HepG2 (cell line): ENCODE results near the gene INSIG2. TPM values are rescaled to one million over a fixed set of nuclear protein-coding genes. Genes with fewer than 3 reads are reported as not detected.
A peak's percentile ranks its signal among the peaks of the same experiment; 100 is the strongest.

ENCODE experiments used
- ARNT2 ChIP-seq: sonication (generic); formaldehyde crosslinking; IDR thresholded peaks from 2 replicates; pipeline ENCODE4 v1.8.0; 2022; ENCODE audit warnings: mild to moderate bottlenecking, low read depth, missing genetic modification reagents, moderate library complexity
- CBX2 ChIP-seq, 2 experiments: fragments of 200-600 bp in 1 of 2; sonication (generic); formaldehyde crosslinking in 1 of 2; IDR thresholded peaks; 2 replicates each; pipeline versions ENCODE4 v1.7.0 to v1.8.1; 2018 to 2022; ENCODE audit warnings: low read depth in 2 of 2, low read length in 1 of 2, mild to moderate bottlenecking in 1 of 2, missing genetic modification reagents in 1 of 2
- ELF1 ChIP-seq: sonication (generic); formaldehyde crosslinking; IDR thresholded peaks from 2 replicates; pipeline ENCODE4 v1.4.0; 2020; ENCODE audit warnings: missing genetic modification reagents
- FIP1L1 ChIP-seq: fragments of 200-400 bp; formaldehyde crosslinking; IDR thresholded peaks from 2 replicates; pipeline ENCODE4 v1.6.1; 2018; ENCODE audit warnings: low read depth, mild to moderate bottlenecking, low read length, moderate library complexity, borderline replicate concordance; ENCODE audit not compliant: insufficient read depth
- FOXA3 ChIP-seq: IDR thresholded peaks from 2 replicates; pipeline ENCODE4 v1.6.1; 2016; ENCODE audit warnings: missing genetic modification reagents, missing compliant biosample characterization
- GABPA ChIP-seq, 2 experiments: IDR thresholded peaks; 2 replicates each; pipeline ENCODE4 v1.6.1; 2011 to 2016; ENCODE audit warnings: low read depth in 2 of 2, low read length in 1 of 2, missing biosample characterization in 1 of 2, missing genetic modification characterization in 1 of 2
- HDAC2 ChIP-seq: sonication (generic); formaldehyde crosslinking; IDR thresholded peaks from 2 replicates; pipeline ENCODE4 v1.4.0; 2020; ENCODE audit warnings: missing genetic modification reagents
- KDM2A ChIP-seq: sonication (generic); formaldehyde crosslinking; IDR thresholded peaks from 2 replicates; pipeline ENCODE4 v1.4.0; 2020; ENCODE audit warnings: low read depth, missing genetic modification reagents, borderline replicate concordance
- KLF15 ChIP-seq: sonication (generic); formaldehyde crosslinking; IDR thresholded peaks from 2 replicates; pipeline ENCODE4 v1.8.1; 2023; ENCODE audit warnings: borderline replicate concordance, mild to moderate bottlenecking, inconsistent platforms, missing genetic modification reagents, mixed read lengths
- MATR3 ChIP-seq: sonication (generic); formaldehyde crosslinking; IDR thresholded peaks from 2 replicates; pipeline ENCODE4 v1.4.0; 2020; ENCODE audit warnings: missing genetic modification reagents
- MIXL1 ChIP-seq: IDR thresholded peaks from 2 replicates; pipeline ENCODE4 v1.6.1; 2016
- MTERF4 ChIP-seq: sonication (generic); formaldehyde crosslinking; IDR thresholded peaks from 2 replicates; pipeline ENCODE4 v1.8.0; 2023; ENCODE audit warnings: mild to moderate bottlenecking, missing genetic modification reagents
- RAD51 ChIP-seq: fragments of 450-650 bp; IDR thresholded peaks from 2 replicates; pipeline ENCODE4 v1.6.1; 2016; ENCODE audit warnings: borderline replicate concordance
- SIN3A ChIP-seq: IDR thresholded peaks from 2 replicates; pipeline ENCODE4 v1.6.1; 2011; ENCODE audit warnings: low read depth, mild to moderate bottlenecking, control low read depth, low read length, borderline replicate concordance
- SOX5 ChIP-seq: IDR thresholded peaks from 2 replicates; pipeline ENCODE4 v1.6.1; 2016; ENCODE audit warnings: borderline replicate concordance
- TIGD3 ChIP-seq: sonication (generic); formaldehyde crosslinking; IDR thresholded peaks from 2 replicates; pipeline ENCODE4 v1.5.1; 2020; ENCODE audit warnings: mild to moderate bottlenecking, missing genetic modification reagents, borderline replicate concordance
- ZFP41 ChIP-seq: sonication (generic); formaldehyde crosslinking; IDR thresholded peaks from 2 replicates; pipeline ENCODE4 v1.4.0; 2020; ENCODE audit warnings: mild to moderate bottlenecking, missing genetic modification reagents, borderline replicate concordance
- ZNF160 ChIP-seq: sonication (generic); formaldehyde crosslinking; IDR thresholded peaks from 2 replicates; pipeline ENCODE4 v1.8.0; 2022; ENCODE audit warnings: mild to moderate bottlenecking, inconsistent platforms, missing genetic modification reagents
- ZNF280D ChIP-seq: sonication (generic); formaldehyde crosslinking; IDR thresholded peaks from 2 replicates; pipeline ENCODE4 v1.5.1; 2020; ENCODE audit warnings: mild to moderate bottlenecking, missing genetic modification reagents
- ZNF543 ChIP-seq: sonication (generic); formaldehyde crosslinking; IDR thresholded peaks from 2 replicates; pipeline ENCODE4 v1.4.0; 2020; ENCODE audit warnings: mild to moderate bottlenecking, missing genetic modification reagents
- ZNF780A ChIP-seq: sonication (generic); formaldehyde crosslinking; IDR thresholded peaks from 2 replicates; pipeline ENCODE4 v1.8.0; 2022; ENCODE audit warnings: mild to moderate bottlenecking, missing genetic modification reagents, moderate library complexity
- ZNF792 ChIP-seq: IDR thresholded peaks from 2 replicates; pipeline ENCODE4 v1.6.1; 2016
- ZNF839 ChIP-seq: sonication (generic); formaldehyde crosslinking; IDR thresholded peaks from 2 replicates; pipeline ENCODE4 v1.4.0; 2020; ENCODE audit warnings: missing genetic modification reagents, mild to moderate bottlenecking, borderline replicate concordance
- polyA plus RNA-seq, 8 experiments: library from polyadenylated mRNA; depleted of rRNA in 3 of 8; stranded (reverse) in 7 of 8; unstranded in 1 of 8; fragments of >200 nt; fragmentation: Illumina TruSeq in 4 of 8; extraction: Trizol in 4 of 8; gene quantifications; 2 replicates each; pipeline versions ENCODE4 v1.2.1 to v1.2.3, GENCODE V29; 2011 to 2016; ENCODE audit warnings: low read depth in 4 of 8, missing spikeins in 1 of 8, mixed read lengths in 1 of 8; ENCODE audit not compliant: insufficient read depth in 1 of 8
- total RNA-seq, 5 experiments: library from RNA; depleted of rRNA; stranded (reverse); fragments of >200 nt; fragmentation: Illumina TruSeq; extraction: Trizol; gene quantifications; 2 replicates each; pipeline ENCODE4 v1.2.3, GENCODE V29; 2016; ENCODE audit warnings: low read depth in 1 of 5

INSIG2 gene
- total and polyA plus RNA-seq, 2 of the 13 experiments (the other 11 are each of a cell fraction or from before 2014, with no cell fraction given): 73.5 to 481 TPM

GRCh38 chr2:118089139-118089800, 999 bp downstream of the INSIG2 start (continued):
- TF ChIP-seq ZNF280D (CRISPR knock-in tag): 0 out of 2 replicates have a peak, but pooled peaks have one; percentile 23
- TF ChIP-seq SOX5 (CRISPR knock-in tag): peak; percentile 93
- no peak for TF ChIP-seq FIP1L1
- TF ChIP-seq RAD51: no peak
- 0 out of 2 replicates have a peak, but pooled peaks have one; percentile 48 for TF ChIP-seq MIXL1 (CRISPR knock-in tag)
- 0 out of 2 replicates have a peak, but pooled peaks have one; percentile 23 for TF ChIP-seq ZNF780A (CRISPR knock-in tag)
- TF ChIP-seq ARNT2 (CRISPR knock-in tag): 0 out of 2 replicates have a peak, but pooled peaks have one; percentile 15
- TF ChIP-seq KDM2A (CRISPR knock-in tag): 0 out of 2 replicates have a peak, but pooled peaks have one; percentile 40
- TF ChIP-seq CBX2 (IDR thresholded peaks at IDR 0.05; ENCODE audit: low read depth, low read length): no peak
- no peak for TF ChIP-seq CBX2 (CRISPR knock-in tag; IDR thresholded peaks at IDR 0.05; ENCODE audit: low read depth)
- peak; percentile 57 for TF ChIP-seq SIN3A
- no peak for TF ChIP-seq GABPA (IDR thresholded peaks at IDR 0.05; ENCODE audit: low read depth, low read length)
- TF ChIP-seq GABPA (CRISPR knock-in tag; IDR thresholded peaks at IDR 0.05; ENCODE audit: low read depth): peak; percentile 68
- no peak for TF ChIP-seq ZNF160 (CRISPR knock-in tag)
- TF ChIP-seq ZNF792 (CRISPR knock-in tag): peak; percentile 50; the same call in 1 of the 2 replicates
- TF ChIP-seq TIGD3 (CRISPR knock-in tag): peak; percentile 95; the same call in 1 of the 2 replicates
- no peak for TF ChIP-seq KLF15 (CRISPR knock-in tag)
- no peak; the same call in 1 of the 2 replicates for TF ChIP-seq ZNF543 (CRISPR knock-in tag)
- TF ChIP-seq MATR3 (CRISPR knock-in tag): no peak
- peak; percentile 70 for TF ChIP-seq FOXA3
- TF ChIP-seq MTERF4 (CRISPR knock-in tag): 0 out of 2 replicates have a peak, but pooled peaks have one; percentile 33
- TF ChIP-seq ZFP41: no peak
- TF ChIP-seq HDAC2 (CRISPR knock-in tag): peak; percentile 84
- TF ChIP-seq ZNF839 (CRISPR knock-in tag): no peak
- TF ChIP-seq ELF1 (CRISPR knock-in tag): peak; percentile 75
